HG03460 (cell line): ENCODE results near the gene SIGLEC8.
"Not testable (repeated sequence)": the region's sequence is repeated elsewhere in the genome, so short reads cannot be mapped to it uniquely, and the experiment has no call there.

Experiments
- ATAC-seq: cut with Tn5 transposase; IDR thresholded peaks from one replicate; pipeline ENCODE4 v1.9.1; 2021; ENCODE audit not compliant: unreplicated experiment

SIGLEC8 gene

GRCh38 chr19:51448011-51448410 is 10.2 kb downstream of the SIGLEC8 start:
- no peak for ATAC-seq

- ATAC-seq: not testable (repeated sequence)
These were observed 10.7 kb downstream of the SIGLEC8 start for GRCh38 chr19:51447510-51447909.

- ATAC-seq: peak; percentile 74
These were observed 16.6 kb downstream of the SIGLEC8 start for GRCh38 chr19:51441410-51442390.

- ATAC-seq: peak; percentile 6
These were observed 17.3 kb downstream of the SIGLEC8 start for GRCh38 chr19:51440846-51441409.

GRCh38 chr19:51440052-51440451 is 18.2 kb downstream of the SIGLEC8 start:
- ATAC-seq: no peak

- ATAC-seq: no peak
These were observed 19.2 kb downstream of the SIGLEC8 start for GRCh38 chr19:51439021-51439465.

- no peak for ATAC-seq
These were observed 23.8 kb downstream of the SIGLEC8 start for GRCh38 chr19:51434456-51434855.

- no peak for ATAC-seq
These were observed 25.2 kb downstream of the SIGLEC8 start for GRCh38 chr19:51433043-51433442.

GRCh38 chr19:51431124-51431523 is 27.1 kb downstream of the SIGLEC8 start:
- no peak for ATAC-seq

GRCh38 chr19:51430221-51430620 is 28.0 kb downstream of the SIGLEC8 start:
- no peak for ATAC-seq

- no peak for ATAC-seq
These were observed 31.1 kb downstream of the SIGLEC8 start for GRCh38 chr19:51427201-51427600.

GRCh38 chr19:51422053-51422448 is 36.2 kb downstream of the SIGLEC8 start:
- ATAC-seq: no peak

- no peak for ATAC-seq
These were observed 36.8 kb downstream of the SIGLEC8 start for GRCh38 chr19:51421229-51422052.

- ATAC-seq: not testable (repeated sequence)
These were observed 37.7 kb downstream of the SIGLEC8 start for GRCh38 chr19:51420511-51420910.

- no peak for ATAC-seq
These were observed 39.5 kb downstream of the SIGLEC8 start for GRCh38 chr19:51418707-51419106.

- ATAC-seq: peak; percentile 46
These were observed 40.5 kb downstream of the SIGLEC8 start for GRCh38 chr19:51417810-51418157.

- ATAC-seq: peak; percentile 65
These were observed 41.0 kb downstream of the SIGLEC8 start, which contains the start of gene SIGLEC10 for GRCh38 chr19:51417107-51417809. Gene SIGLEC10 (minus strand): TSS chr19:51417642. CDS start chr19:51417581, 61 bp downstream.

- not testable (repeated sequence) for ATAC-seq
These were observed 41.8 kb downstream of the SIGLEC8 start for GRCh38 chr19:51416422-51416821.

GRCh38 chr19:51415187-51415586 is 43.1 kb downstream of the SIGLEC8 start:
- ATAC-seq: no peak

- ATAC-seq: no peak
These were observed 47.1 kb downstream of the SIGLEC8 start for GRCh38 chr19:51410950-51411748.
